Gastrocnemius medialis (tissue), 4 donors: ENCODE measurements around the gene PRSS2. TPM values are rescaled to one million over a fixed set of nuclear protein-coding genes. Genes with fewer than 3 reads are reported as not detected.

Experiments
- ATAC-seq, 2 donors: fragments of 150-250 bp; one replicate each; pipeline ENCODE4 v1.9.1; 2016
- DNase-seq, 2 donors: peaks; one replicate each; pipeline ENCODE4 v3.0.0-alpha.2; 2019
- H3K27ac ChIP-seq, 4 donors: fragments of 200-600 bp; sonication (generic); 1 replicate in 1 of 4; 2 replicates in 3 of 4; pipeline ENCODE4 v1.5.1; 2016 to 2018; ENCODE audit warnings: mild to moderate bottlenecking in 2 of 4, moderate library complexity in 1 of 4
- H3K27me3 ChIP-seq, 3 donors: fragments of 200-600 bp; sonication (generic) in 2 of 3; 1 replicate in 1 of 3; 2 replicates in 2 of 3; pipeline versions ENCODE4 v1.5.1 to v1.6.0; 2016 to 2019; ENCODE audit warnings: mild to moderate bottlenecking in 1 of 3, moderate library complexity in 1 of 3
- H3K36me3 ChIP-seq, 2 donors: fragments of 200-600 bp; sonication (generic) in 1 of 2; one replicate each; pipeline ENCODE4 v1.5.1; 2017 to 2018
- H3K4me1 ChIP-seq, 2 donors: fragments of 200-600 bp; sonication (generic) in 1 of 2; one replicate each; pipeline ENCODE4 v1.5.1; 2016 to 2017; ENCODE audit warnings: mild to moderate bottlenecking in 2 of 2
- H3K4me3 ChIP-seq, 4 donors: fragments of 200-600 bp; sonication (generic) in 3 of 4; 1 replicate in 1 of 4; 2 replicates in 3 of 4; pipeline ENCODE4 v1.5.1; 2016 to 2019; ENCODE audit warnings: mild to moderate bottlenecking in 2 of 4
- H3K9me3 ChIP-seq, 3 donors: fragments of 200-600 bp; sonication (generic) in 2 of 3; 1 replicate in 1 of 3; 2 replicates in 2 of 3; pipeline ENCODE4 v1.5.1; 2016 to 2019
- POLR2A ChIP-seq, 2 donors: fragments of 450-650 bp; IDR thresholded peaks; one replicate each; pipeline ENCODE4 v1.6.1; 2017; ENCODE audit warnings: antibody characterized with exemption in 2 of 2, mild to moderate bottlenecking in 2 of 2, moderate library complexity in 2 of 2
- in situ Hi-C, 4 donors: fragments of 200-750 bp; cut with MboI; loops; one replicate each; pipeline versions ENCODE4 v1.15.0 to v1.8.0; 2017; ENCODE audit warnings: low sequenced_read_pairs in 4 of 4
- intact Hi-C: fragments of 100-400 bp; cut with DNase I; formaldehyde crosslinking; loops from one replicate; pipeline ENCODE4 v1.15.1; 2023; ENCODE audit warnings: low total_unique reads
- total RNA-seq, 4 donors: library from RNA; depleted of rRNA; stranded (reverse); fragments of >200 nt; gene quantifications; one replicate each; pipeline versions ENCODE4 v1.1.0 to v1.2.3, GENCODE V29; 2016
- TF ChIP-seq, protein P1 (sequence below), 5 experiments: fragments of 450-650 bp in 3 of 5; fragments of 200-600 bp in 2 of 5; sonication (generic) in 2 of 5; IDR thresholded peaks in 4 of 5; conservative IDR thresholded peaks in 1 of 5; 1 replicate in 4 of 5; 2 replicates in 1 of 5; pipeline ENCODE4 v1.5.1; 2016 to 2019; ENCODE audit warnings: antibody characterized with exemption in 5 of 5, mild to moderate bottlenecking in 3 of 5, moderate library complexity in 3 of 5

The PRSS2 gene
- total RNA-seq, 4 donors from 2014 or later, result not detected

DNA sequence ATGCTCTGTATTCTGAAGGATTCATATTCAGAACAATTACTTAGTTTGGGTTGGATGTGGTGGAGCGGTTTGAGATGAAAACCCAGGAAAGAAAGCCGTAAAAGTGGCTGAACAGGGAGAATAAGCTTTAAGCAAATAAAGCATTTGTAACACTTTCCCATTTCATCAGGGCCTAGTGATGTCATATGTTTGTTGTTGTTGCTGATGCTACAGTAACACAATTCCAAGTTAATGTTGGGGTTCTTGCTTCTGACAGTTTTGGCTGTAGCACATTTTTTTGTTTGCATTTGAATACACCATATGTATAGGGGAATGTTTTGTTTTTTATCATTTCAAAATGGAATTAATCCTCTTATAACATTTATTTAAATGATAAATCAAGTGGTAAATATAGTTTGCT lies 43.7 kb downstream of the PRSS2 start:
- intact Hi-C loops, result no loop called here
- H3K36me3 ChIP-seq, result no peaks in the 10 kb centered on the region
- no peak overlapping the region for H3K27ac ChIP-seq
- ATAC-seq (no peak), DNase-seq (no peak)
- no peak for TF ChIP-seq POLR2A (IDR thresholded peaks at IDR 0.05)
- TF ChIP-seq, protein P1, sequence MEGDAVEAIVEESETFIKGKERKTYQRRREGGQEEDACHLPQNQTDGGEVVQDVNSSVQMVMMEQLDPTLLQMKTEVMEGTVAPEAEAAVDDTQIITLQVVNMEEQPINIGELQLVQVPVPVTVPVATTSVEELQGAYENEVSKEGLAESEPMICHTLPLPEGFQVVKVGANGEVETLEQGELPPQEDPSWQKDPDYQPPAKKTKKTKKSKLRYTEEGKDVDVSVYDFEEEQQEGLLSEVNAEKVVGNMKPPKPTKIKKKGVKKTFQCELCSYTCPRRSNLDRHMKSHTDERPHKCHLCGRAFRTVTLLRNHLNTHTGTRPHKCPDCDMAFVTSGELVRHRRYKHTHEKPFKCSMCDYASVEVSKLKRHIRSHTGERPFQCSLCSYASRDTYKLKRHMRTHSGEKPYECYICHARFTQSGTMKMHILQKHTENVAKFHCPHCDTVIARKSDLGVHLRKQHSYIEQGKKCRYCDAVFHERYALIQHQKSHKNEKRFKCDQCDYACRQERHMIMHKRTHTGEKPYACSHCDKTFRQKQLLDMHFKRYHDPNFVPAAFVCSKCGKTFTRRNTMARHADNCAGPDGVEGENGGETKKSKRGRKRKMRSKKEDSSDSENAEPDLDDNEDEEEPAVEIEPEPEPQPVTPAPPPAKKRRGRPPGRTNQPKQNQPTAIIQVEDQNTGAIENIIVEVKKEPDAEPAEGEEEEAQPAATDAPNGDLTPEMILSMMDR (IDR thresholded peaks at IDR 0.05 in 4 of 5, conservative IDR thresholded peaks at IDR 0.05 in 1 of 5), result no peak
- no peak overlapping the region for H3K4me3 ChIP-seq
- peaks cover 0 to 9% (median 4%) of the 10 kb centered on the region in 3 donors for H3K27me3 ChIP-seq
- in situ Hi-C loops, result no loop called here
- no peaks in the 10 kb centered on the region for H3K9me3 ChIP-seq
- no peaks in the 10 kb centered on the region for H3K4me1 ChIP-seq

DNA sequence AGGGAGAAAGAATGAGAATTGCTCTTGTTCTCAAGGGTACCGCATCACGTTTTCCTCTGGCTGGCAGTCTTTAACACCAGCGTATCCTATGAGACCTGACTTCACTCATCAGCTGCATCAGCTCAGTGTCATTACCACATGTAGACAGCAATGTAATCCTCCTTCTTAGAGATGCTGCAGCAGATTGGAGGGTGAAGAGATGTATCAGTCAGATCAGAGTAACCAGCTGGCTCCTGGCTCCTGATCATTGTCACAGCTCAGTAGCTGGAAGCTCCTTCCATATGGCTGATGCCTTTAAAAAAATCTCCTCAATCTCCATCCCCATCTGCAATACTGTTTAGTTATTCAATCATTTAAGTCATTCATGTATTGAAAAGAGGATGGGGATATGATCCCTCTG lies 44.4 kb downstream of the PRSS2 start:
- intact Hi-C loops, result no loop called here
- TF ChIP-seq, protein P1 (IDR thresholded peaks at IDR 0.05 in 4 of 5, conservative IDR thresholded peaks at IDR 0.05 in 1 of 5), result no peak
- no peak for TF ChIP-seq POLR2A (IDR thresholded peaks at IDR 0.05)
- in situ Hi-C loops, result no loop called here
- Histone ChIP-seq H3K4me3 (no peak overlapping the region), H3K36me3 (no peaks in the 10 kb centered on the region), H3K9me3 (no peaks in the 10 kb centered on the region), H3K4me1 (no peaks in the 10 kb centered on the region), H3K27me3 (peaks cover 0 to 9% (median 4%) of the 10 kb centered on the region in 3 donors), H3K27ac (no peak overlapping the region)
- DNase-seq, result no peak
- ATAC-seq, result no peak

DNA sequence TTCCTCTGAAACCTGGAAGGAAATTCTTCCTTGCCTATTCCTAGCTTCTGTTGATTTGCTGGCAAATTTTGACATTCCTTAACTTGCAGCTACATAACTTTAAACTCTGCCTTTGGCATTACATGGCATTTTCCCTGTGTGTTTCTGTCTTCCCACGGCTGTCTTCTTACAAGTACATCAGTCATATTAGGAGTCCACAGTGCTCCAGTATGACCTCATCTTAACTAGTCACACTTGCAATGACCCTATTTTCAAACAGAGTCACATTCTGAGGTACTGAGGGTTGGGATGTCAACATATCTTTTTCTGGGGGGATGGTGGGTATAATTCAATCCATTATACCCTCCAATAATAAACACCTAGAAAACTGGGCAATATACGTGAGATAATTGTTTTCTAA lies 46.7 kb downstream of the PRSS2 start:
- no peak for ATAC-seq
- H3K36me3 ChIP-seq, result no peaks in the 10 kb centered on the region
- intact Hi-C loops, result no loop called here
- H3K27ac ChIP-seq, result no peak overlapping the region
- H3K4me3 ChIP-seq, result no peak overlapping the region
- peaks cover 0 to 1% (median 0%) of the 10 kb centered on the region in 3 donors for H3K9me3 ChIP-seq
- no peak for TF ChIP-seq POLR2A (IDR thresholded peaks at IDR 0.05)
- TF ChIP-seq, protein P1 (IDR thresholded peaks at IDR 0.05 in 4 of 5, conservative IDR thresholded peaks at IDR 0.05 in 1 of 5), result no peak
- H3K4me1 ChIP-seq, result no peaks in the 10 kb centered on the region
- H3K27me3 ChIP-seq, result peaks cover 0 to 9% (median 4%) of the 10 kb centered on the region in 3 donors
- in situ Hi-C loops, result no loop called here
- no peak for DNase-seq

DNA sequence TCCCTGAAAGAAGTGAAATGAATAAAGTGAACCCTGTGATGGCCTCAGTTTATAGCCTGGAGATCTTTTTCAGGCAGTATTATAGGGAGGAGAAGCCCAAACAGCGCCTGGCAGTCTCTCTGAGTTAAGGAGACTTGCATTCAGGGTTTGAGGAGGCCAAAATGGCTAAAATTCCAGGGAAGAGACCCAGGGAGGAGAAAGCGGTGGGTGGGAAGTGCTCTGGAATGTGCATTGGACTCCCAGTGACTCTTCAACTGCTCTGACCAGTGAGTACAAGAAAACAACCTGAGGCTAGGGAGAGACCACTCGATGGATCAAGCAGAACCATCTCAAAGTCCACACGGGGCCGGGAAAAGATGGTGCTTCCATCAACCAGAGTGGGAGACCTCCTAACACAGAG lies 48.8 kb downstream of the PRSS2 start:
- Histone ChIP-seq H3K9me3 (peaks cover 0 to 5% (median 0%) of the 10 kb centered on the region in 3 donors), H3K27me3 (peaks cover 0 to 12% (median 4%) of the 10 kb centered on the region in 3 donors), H3K4me1 (no peaks in the 10 kb centered on the region), H3K27ac (no peak overlapping the region), H3K4me3 (no peak overlapping the region), H3K36me3 (no peaks in the 10 kb centered on the region)
- intact Hi-C loops (no loop called here), in situ Hi-C loops (no loop called here)
- DNase-seq (no peak), ATAC-seq (no peak)
- no peak for TF ChIP-seq POLR2A (IDR thresholded peaks at IDR 0.05)
- TF ChIP-seq, protein P1 (IDR thresholded peaks at IDR 0.05 in 4 of 5, conservative IDR thresholded peaks at IDR 0.05 in 1 of 5), result no peak

DNA sequence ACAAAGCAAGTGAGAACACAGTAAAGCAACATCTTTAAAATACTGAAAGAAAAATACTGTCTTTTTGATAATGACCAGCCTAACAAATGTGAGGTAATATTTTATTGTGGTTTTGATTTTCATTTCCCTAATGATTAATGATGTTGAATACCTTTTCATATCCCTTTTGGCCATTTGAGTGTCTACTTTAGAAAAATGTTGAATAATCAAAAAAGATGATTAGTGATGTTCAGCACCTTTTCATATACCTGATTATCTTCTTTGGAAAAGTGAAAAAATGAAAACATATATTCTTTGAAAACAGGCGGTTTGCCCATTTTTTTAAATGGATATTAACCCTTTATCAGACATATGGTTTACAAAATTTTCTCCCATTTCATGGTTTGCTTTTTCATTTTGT lies 51.9 kb downstream of the PRSS2 start:
- Histone ChIP-seq H3K27me3 (peaks cover 0 to 4% (median 0%) of the 10 kb centered on the region in 3 donors), H3K4me3 (no peak overlapping the region), H3K4me1 (no peaks in the 10 kb centered on the region), H3K9me3 (peaks cover 0 to 5% (median 0%) of the 10 kb centered on the region in 3 donors), H3K36me3 (no peaks in the 10 kb centered on the region), H3K27ac (no peak overlapping the region)
- ATAC-seq, result no peak
- in situ Hi-C loops (no loop called here), intact Hi-C loops (no loop called here)
- TF ChIP-seq, protein P1 (IDR thresholded peaks at IDR 0.05 in 4 of 5, conservative IDR thresholded peaks at IDR 0.05 in 1 of 5), result no peak
- no peak for TF ChIP-seq POLR2A (IDR thresholded peaks at IDR 0.05)
- DNase-seq, result no peak
